Measurements from ENCODE around the gene CHAD. TPM values are rescaled to one million over a fixed set of nuclear protein-coding genes. Genes with fewer than 3 reads are reported as not detected.

CHAD gene
- polyA plus RNA-seq, 1 of the 3 experiments (the other 2 are of a cell fraction), result not detected

DNA sequence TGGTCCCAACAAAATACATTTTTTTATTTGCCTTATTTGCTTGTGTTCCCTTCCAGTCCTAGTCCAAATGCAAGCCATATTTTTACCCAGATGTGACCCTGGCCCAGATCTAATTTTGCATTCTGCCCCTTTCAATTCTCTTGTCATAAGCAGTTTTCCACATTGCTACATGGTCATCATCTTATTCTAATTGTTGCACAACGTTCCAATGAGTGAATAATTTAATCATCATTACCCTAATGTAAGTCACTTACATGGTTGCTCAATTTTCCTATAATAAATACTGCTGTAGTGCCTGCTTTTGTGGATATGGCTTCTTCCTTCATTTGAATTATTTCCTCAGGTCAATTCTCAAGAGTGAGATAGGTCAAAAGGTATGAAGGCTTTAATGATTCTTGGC is 22.8 kb upstream of the CHAD start:
- TF ChIP-seq EP300 (IDR thresholded peaks at IDR 0.05; ENCODE audit: borderline replicate concordance in 1 of 2, low read depth in 1 of 2, low read length in 1 of 2) (no peak), EZH2phosphoT487 (IDR thresholded peaks at IDR 0.05; ENCODE audit: borderline replicate concordance, low read depth) (no peak), RFX5 (IDR thresholded peaks at IDR 0.05; ENCODE audit: low read length) (no peak), FOXM1 (IDR thresholded peaks at IDR 0.05; ENCODE audit: low read depth) (no peak), JUND (IDR thresholded peaks at IDR 0.05) (no peak), TEAD4 (IDR thresholded peaks at IDR 0.05; ENCODE audit: borderline replicate concordance, insufficient read depth) (no peak), MAX (IDR thresholded peaks at IDR 0.05; ENCODE audit: low read depth) (no peak), NFIC (IDR thresholded peaks at IDR 0.05; ENCODE audit: borderline replicate concordance) (no peak), YY1 (IDR thresholded peaks at IDR 0.05; ENCODE audit: low read depth) (no peak), RXRA (IDR thresholded peaks at IDR 0.05; ENCODE audit: borderline replicate concordance, low read depth) (no peak), ZBTB33 (IDR thresholded peaks at IDR 0.05; ENCODE audit: borderline replicate concordance, low read depth) (no peak)
- TF ChIP-seq, protein P1, sequence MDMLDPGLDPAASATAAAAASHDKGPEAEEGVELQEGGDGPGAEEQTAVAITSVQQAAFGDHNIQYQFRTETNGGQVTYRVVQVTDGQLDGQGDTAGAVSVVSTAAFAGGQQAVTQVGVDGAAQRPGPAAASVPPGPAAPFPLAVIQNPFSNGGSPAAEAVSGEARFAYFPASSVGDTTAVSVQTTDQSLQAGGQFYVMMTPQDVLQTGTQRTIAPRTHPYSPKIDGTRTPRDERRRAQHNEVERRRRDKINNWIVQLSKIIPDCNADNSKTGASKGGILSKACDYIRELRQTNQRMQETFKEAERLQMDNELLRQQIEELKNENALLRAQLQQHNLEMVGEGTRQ (IDR thresholded peaks at IDR 0.05; ENCODE audit: borderline replicate concordance, low read depth, low read length), result no peak
- TF ChIP-seq, protein P2, sequence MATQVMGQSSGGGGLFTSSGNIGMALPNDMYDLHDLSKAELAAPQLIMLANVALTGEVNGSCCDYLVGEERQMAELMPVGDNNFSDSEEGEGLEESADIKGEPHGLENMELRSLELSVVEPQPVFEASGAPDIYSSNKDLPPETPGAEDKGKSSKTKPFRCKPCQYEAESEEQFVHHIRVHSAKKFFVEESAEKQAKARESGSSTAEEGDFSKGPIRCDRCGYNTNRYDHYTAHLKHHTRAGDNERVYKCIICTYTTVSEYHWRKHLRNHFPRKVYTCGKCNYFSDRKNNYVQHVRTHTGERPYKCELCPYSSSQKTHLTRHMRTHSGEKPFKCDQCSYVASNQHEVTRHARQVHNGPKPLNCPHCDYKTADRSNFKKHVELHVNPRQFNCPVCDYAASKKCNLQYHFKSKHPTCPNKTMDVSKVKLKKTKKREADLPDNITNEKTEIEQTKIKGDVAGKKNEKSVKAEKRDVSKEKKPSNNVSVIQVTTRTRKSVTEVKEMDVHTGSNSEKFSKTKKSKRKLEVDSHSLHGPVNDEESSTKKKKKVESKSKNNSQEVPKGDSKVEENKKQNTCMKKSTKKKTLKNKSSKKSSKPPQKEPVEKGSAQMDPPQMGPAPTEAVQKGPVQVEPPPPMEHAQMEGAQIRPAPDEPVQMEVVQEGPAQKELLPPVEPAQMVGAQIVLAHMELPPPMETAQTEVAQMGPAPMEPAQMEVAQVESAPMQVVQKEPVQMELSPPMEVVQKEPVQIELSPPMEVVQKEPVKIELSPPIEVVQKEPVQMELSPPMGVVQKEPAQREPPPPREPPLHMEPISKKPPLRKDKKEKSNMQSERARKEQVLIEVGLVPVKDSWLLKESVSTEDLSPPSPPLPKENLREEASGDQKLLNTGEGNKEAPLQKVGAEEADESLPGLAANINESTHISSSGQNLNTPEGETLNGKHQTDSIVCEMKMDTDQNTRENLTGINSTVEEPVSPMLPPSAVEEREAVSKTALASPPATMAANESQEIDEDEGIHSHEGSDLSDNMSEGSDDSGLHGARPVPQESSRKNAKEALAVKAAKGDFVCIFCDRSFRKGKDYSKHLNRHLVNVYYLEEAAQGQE (IDR thresholded peaks at IDR 0.05; ENCODE audit: low read depth, low read length), result no peak
- Histone ChIP-seq H2AFZ (ENCODE audit: low read depth) (no peak overlapping the region), H3F3A (replicated peaks; ENCODE audit: insufficient read depth) (no peaks in the 10 kb centered on the region), H3K27ac (ENCODE audit: low read depth in 2 of 2, low read length in 1 of 2) (no peak overlapping the region), H3K36me3 (replicated peaks in 1 of 2; ENCODE audit: control insufficient read depth in 1 of 2, insufficient read depth in 2 of 2, low read length in 1 of 2) (no peaks in the 10 kb centered on the region), H3K9me2 (no peaks in the 10 kb centered on the region), H4K20me1 (ENCODE audit: insufficient read depth) (no peaks in the 10 kb centered on the region), H3K79me2 (ENCODE audit: insufficient read depth) (no peaks in the 10 kb centered on the region), H3K9ac (no peak overlapping the region), H3K27me3 (ENCODE audit: insufficient read depth) (no peaks in the 10 kb centered on the region), H3K4me1 (ENCODE audit: control insufficient read depth in 1 of 2, insufficient read depth in 2 of 2, low read depth in 1 of 2, low read length in 1 of 2) (peaks cover 0 to 8% of the 10 kb centered on the region in 2 experiments; a peak in 2 of 4 replicates), H3K9me3 (no peaks in the 10 kb centered on the region), H3K4me2 (no peak overlapping the region), H3K4me3 (ENCODE audit: low read depth in 2 of 2, low read length in 1 of 2) (no peak overlapping the region)
- ChIA-PET CTCF (interaction anchor here (1.0 to 3.2 kb wide), 6 partner anchors 9 to 129 kb away, joined by 3 to 28 read pairs (median 10); partner anchors contain the start of gene RSAD1), POLR2A (no interaction called here)
- no peak for DNase-seq
- WGBS (ENCODE audit: low lambda C conversion rate), result 9% methylated on average over 1 of the region's 1 CpG
